ENCODE measurements around the gene BANP.

GRCh38 chr16:87917503-87917902 lies 33.7 kb upstream of the BANP start:
- TF ChIP-seq CTCF (IDR thresholded peaks at IDR 0.05) (no peak), TCF7L2 (IDR thresholded peaks at IDR 0.05; ENCODE audit: low read depth, low read length) (no peak), POLR2AphosphoS5 (IDR thresholded peaks at IDR 0.05; ENCODE audit: low read depth, low read length) (no peak)
